AG04449 (cell line): ENCODE data around the gene TYMS.

Experiments
- CTCF ChIA-PET: fragments of 350-600 bp; formaldehyde crosslinking; extraction: SDS; loops from one replicate; lab custom pipeline; 2021; ENCODE audit warnings: antibody characterized with exemption; lab: Yijun Ruan, JAX
- POLR2A ChIA-PET: fragments of 400-600, 350-600 bp; formaldehyde crosslinking; extraction: SDS; loops from one replicate; lab custom pipeline; 2020; ENCODE audit warnings: antibody characterized with exemption, inconsistent platforms; lab: Yijun Ruan, JAX
- DNase-seq: peaks from one replicate; pipeline ENCODE4 v3.0.0-alpha.2; 2010; ENCODE audit warnings: low read depth, low spot score
- H3K4me3 ChIP-seq: 2 replicates; pipeline ENCODE4 v1.5.1; 2011; ENCODE audit warnings: low read depth, mild to moderate bottlenecking, control low read depth, low read length
- TF ChIP-seq, protein P1 (sequence below): IDR thresholded peaks from one replicate; pipeline ENCODE4 v1.5.1; 2011; ENCODE audit warnings: mild to moderate bottlenecking, moderate library complexity, low read length, control low read depth, inconsistent platforms; ENCODE audit not compliant: insufficient read depth; ENCODE audit errors: missing control alignments

The TYMS gene

DNA sequence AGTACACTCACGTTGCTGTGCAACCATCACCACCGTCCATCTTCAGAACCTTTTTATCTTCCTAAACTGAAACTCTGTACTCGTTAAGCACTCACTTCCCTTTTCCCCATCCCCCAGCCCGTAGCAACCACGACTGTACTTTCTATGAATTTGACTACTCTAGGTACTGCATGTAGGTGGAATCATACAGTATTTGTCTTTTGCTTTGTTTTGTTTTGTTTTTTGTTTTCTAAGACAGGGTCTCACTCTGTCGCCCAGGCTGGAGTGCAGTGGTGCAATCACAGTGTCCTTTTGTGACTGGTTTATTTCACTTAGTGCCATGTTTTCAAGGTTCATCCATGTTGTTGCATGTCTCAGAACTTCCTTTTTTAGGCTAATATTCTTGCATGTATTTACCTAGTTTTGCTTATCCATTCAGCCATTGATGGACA lies 7.0 kb upstream of the TYMS start:
- TF ChIP-seq, protein P1, sequence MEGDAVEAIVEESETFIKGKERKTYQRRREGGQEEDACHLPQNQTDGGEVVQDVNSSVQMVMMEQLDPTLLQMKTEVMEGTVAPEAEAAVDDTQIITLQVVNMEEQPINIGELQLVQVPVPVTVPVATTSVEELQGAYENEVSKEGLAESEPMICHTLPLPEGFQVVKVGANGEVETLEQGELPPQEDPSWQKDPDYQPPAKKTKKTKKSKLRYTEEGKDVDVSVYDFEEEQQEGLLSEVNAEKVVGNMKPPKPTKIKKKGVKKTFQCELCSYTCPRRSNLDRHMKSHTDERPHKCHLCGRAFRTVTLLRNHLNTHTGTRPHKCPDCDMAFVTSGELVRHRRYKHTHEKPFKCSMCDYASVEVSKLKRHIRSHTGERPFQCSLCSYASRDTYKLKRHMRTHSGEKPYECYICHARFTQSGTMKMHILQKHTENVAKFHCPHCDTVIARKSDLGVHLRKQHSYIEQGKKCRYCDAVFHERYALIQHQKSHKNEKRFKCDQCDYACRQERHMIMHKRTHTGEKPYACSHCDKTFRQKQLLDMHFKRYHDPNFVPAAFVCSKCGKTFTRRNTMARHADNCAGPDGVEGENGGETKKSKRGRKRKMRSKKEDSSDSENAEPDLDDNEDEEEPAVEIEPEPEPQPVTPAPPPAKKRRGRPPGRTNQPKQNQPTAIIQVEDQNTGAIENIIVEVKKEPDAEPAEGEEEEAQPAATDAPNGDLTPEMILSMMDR: no peak
- POLR2A ChIA-PET: no interaction called here
- no peak for DNase-seq
- CTCF ChIA-PET: interaction anchor here (1.0 kb wide), 1 partner anchor 26 kb away, joined by 4 read pairs; no protein-coding TSS in a partner anchor
- H3K4me3 ChIP-seq: no peak overlapping the region

DNA sequence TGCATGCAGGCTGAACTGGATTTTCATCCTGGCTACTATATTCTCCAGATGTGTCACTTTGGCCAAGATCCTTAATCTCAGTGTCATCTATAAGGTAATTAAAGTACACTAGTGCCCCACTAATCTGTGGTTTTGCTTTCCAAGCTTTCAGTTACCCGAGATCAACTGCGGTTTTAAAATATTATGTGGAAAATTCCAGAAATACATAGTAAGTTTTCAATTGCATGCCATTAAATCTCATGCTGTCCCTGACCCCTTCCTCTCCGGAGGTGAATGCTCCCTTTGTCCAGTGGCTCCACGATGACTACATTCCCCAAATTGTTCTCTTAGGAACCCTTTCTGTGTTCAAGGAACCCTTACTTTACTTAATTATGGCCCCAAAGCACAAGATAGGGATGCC lies 5.3 kb upstream of the TYMS start:
- TF ChIP-seq, protein P1: no peak
- POLR2A ChIA-PET: no interaction called here
- no peak for DNase-seq
- no peak overlapping the region for H3K4me3 ChIP-seq
- CTCF ChIA-PET: interaction anchor here (0.9 kb wide), 2 partner anchors 12 to 27 kb away, joined by 3 read pairs; no protein-coding TSS in a partner anchor

DNA sequence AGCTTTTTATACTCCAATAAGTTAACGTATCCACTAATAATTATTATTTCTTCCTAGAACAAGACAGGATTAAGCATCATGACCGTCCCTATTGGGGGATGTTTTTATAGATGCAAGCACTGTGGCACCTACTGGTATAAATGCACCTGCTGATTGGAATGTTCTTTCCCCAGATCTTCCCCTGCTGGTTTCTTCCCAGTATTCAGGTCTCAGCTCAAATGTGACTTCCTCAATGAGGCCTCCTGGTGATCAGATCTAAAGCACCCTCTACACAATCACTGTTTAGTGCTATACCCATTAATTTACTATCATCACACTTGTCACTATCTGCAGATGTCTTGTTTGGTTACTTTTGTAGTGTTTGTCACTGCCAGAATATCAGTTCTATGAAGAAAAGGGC lies 3.9 kb upstream of the TYMS start:
- CTCF ChIA-PET: no interaction called here
- POLR2A ChIA-PET: no interaction called here
- H3K4me3 ChIP-seq: no peak overlapping the region
- TF ChIP-seq, protein P1: no peak
- DNase-seq: no peak

DNA sequence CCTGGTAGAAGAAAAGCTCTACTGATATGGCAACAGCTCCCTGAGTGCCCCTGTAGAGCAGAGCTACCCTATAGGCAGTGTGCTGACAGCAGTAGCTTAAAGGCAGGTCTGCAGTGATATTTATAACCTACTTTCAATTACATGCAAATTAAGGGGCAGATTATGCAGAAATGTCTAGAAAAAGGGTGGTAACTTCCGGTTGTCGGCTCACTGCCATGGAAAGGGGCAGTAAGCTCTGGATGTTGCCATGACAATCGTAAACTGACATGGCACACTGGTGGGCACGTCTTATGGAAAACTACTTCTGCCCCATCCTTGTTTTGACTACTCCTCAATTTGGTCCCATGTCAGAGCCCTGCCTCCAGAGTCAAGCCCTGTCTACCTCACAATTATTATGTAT lies 2.9 kb upstream of the TYMS start:
- no peak overlapping the region for H3K4me3 ChIP-seq
- POLR2A ChIA-PET: no interaction called here
- CTCF ChIA-PET: interaction anchor here (1.1 to 1.9 kb wide), 2 partner anchors 30 to 176 kb away, joined by 6 to 7 read pairs; no protein-coding TSS in a partner anchor
- TF ChIP-seq, protein P1: no peak
- no peak for DNase-seq

DNA sequence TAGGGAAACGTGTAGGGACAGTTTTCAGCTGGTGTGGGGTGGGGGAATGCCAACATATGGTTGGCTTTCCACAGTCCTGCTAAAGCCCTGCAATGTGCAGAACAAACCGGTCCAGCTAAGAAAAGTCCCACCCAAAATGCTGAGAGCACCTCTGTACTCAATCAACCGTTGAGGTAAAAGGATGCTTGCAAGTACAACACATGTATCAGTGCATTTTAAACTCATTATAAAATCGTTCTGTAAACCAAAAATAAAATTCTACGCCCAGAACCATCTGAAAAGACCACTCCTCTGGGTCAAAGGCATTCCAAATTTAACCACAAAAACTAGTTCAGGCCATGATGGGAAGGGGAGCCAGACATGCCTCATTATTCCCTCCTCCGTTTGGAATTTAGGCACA lies 2.0 kb upstream of the TYMS start:
- DNase-seq: no peak
- no peak overlapping the region for H3K4me3 ChIP-seq
- TF ChIP-seq, protein P1: no peak
- CTCF ChIA-PET: interaction anchor here (0.6 to 4.0 kb wide), 4 partner anchors 31 to 357 kb away, joined by 3 to 24 read pairs (median 5); no protein-coding TSS in a partner anchor
- POLR2A ChIA-PET: no interaction called here

DNA sequence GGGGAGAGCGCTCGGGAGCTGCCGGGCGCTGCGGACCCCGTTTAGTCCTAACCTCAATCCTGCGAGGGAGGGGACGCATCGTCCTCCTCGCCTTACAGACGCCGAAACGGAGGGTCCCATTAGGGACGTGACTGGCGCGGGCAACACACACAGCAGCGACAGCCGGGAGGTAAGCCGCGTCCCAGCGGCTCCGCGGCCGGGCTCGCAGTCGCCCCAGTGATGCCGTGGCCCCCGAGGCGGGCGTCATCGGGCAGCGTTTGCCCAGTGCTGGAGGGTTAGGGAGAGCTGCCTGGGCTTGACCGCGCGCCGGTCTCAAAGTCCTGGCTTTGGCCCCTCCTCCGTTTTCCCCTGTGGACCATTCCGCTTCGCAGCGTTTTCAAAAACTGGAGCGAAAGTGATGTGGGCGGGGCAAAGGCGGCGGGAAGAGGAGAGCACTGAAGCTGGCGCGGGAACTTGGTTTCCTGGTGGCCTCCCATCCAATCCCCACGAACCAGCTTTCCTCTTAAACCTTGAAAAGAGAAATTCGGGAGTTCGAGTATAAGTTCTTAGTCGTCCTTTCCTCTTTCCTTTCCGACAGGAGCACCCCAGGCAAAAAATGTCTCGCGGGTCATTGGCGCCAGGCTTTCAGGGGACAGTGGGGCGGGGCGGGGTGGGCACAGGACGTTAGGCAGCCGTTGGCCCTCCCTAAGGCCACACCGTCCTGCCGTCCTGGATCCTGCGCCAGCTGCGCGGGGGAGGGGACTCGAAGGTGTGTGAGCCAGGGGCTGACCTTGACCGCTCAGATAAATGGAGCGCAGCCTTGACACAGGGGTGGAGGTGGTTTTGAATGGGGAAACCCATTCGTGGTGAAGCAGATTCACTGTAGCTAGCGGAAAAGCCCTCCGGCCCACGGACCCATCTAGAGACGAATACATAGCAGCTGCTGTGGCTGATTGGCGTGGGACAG lies 821 bp downstream of the TYMS start:
- POLR2A ChIA-PET: interaction anchor here (0.9 to 1.0 kb wide), 2 partner anchors 13 kb away, joined by 3 read pairs; no protein-coding TSS in a partner anchor
- TF ChIP-seq, protein P1: no peak
- CTCF ChIA-PET: interaction anchor here (1.0 to 4.0 kb wide), 4 partner anchors 10 to 172 kb away, joined by 3 to 24 read pairs (median 10); no protein-coding TSS in a partner anchor
- no peak for DNase-seq
- H3K4me3 ChIP-seq: peak overlapping the region; percentile 89
